K562 (cell line): ENCODE data around the gene RNH1. TPM values are rescaled to one million over a fixed set of nuclear protein-coding genes. Genes with fewer than 3 reads are reported as not detected.

ENCODE experiments used
- ATAC-seq: fragments of 200-7000 bp; cut with Tn5 transposase; 3 replicates; pipeline ENCODE4 v1.9.1; 2020; ENCODE audit warnings: moderate library complexity
- BruUV-seq: library from RNA; stranded (reverse); fragments of 400-500 nt; replicated peaks from 2 replicates; lab custom pipeline; 2021; lab: Mats Ljungman, UMichigan
- CTCF ChIA-PET: fragments of 300-600 bp; formaldehyde crosslinking; extraction: SDS; loops from one replicate; lab custom pipeline; 2021; ENCODE audit warnings: low intra/inter-chr PET ratio; lab: Yijun Ruan, JAX
- POLR2A ChIA-PET: fragments of 300-600, 350-650 bp; sonication (Branson Sonifier 250); formaldehyde crosslinking; extraction: SDS; loops from one replicate; lab custom pipeline; 2021; ENCODE audit warnings: antibody characterized with exemption, inconsistent platforms; lab: Yijun Ruan, JAX
- DNase-seq, 4 experiments: peaks; one replicate each; pipeline versions ENCODE4 v3.0.0 to v3.0.0-alpha.2; 2011 to 2018; ENCODE audit warnings: low spot score in 3 of 4, mixed read lengths in 3 of 4; ENCODE audit errors: extremely low read depth in 1 of 4
- FAIRE-seq: peaks from 2 replicates; lab custom pipeline; 2011; peaks lifted over from hg19 to GRCh38; lab: Jason Lieb, UNC
- H2AFZ ChIP-seq: 2 replicates; pipeline ENCODE4 v1.6.0; 2011; ENCODE audit warnings: low read depth, low read length, control low read depth, inconsistent platforms
- H3K27ac ChIP-seq: fragments of 200-600 bp; 3 replicates; pipeline ENCODE4 v1.8.0; 2011; ENCODE audit warnings: low read depth, mild to moderate bottlenecking, control low read depth, inconsistent platforms, low read length, moderate library complexity, mixed read lengths; ENCODE audit errors: extremely low read depth
- H3K27me3 ChIP-seq, 2 experiments: fragments of 300-600 bp in 1 of 2; 2 replicates in 1 of 2; 3 replicates in 1 of 2; pipeline versions ENCODE4 v1.6.0 to v1.8.0; 2011; ENCODE audit warnings: inconsistent platforms in 2 of 2, low read length in 2 of 2, mild to moderate bottlenecking in 1 of 2, mixed read lengths in 1 of 2, moderate library complexity in 1 of 2; ENCODE audit not compliant: control insufficient read depth in 2 of 2, insufficient read depth in 2 of 2
- H3K36me3 ChIP-seq: fragments of 300-600 bp; 3 replicates; pipeline ENCODE4 v1.8.0; 2011; ENCODE audit warnings: mild to moderate bottlenecking, low read length, inconsistent platforms; ENCODE audit not compliant: control insufficient read depth, insufficient read depth
- H3K4me1 ChIP-seq, 2 experiments: fragments of 200-600 bp in 1 of 2; replicated peaks in 1 of 2; 2 replicates in 1 of 2; 3 replicates in 1 of 2; pipeline versions ENCODE4 v1.5.1 to v1.8.0; 2011; ENCODE audit warnings: inconsistent platforms in 2 of 2, low read length in 2 of 2, mild to moderate bottlenecking in 1 of 2, mixed read lengths in 1 of 2, moderate library complexity in 1 of 2; ENCODE audit not compliant: control insufficient read depth in 2 of 2, insufficient read depth in 2 of 2
- H3K4me2 ChIP-seq: 2 replicates; pipeline ENCODE4 v1.6.1; 2011; ENCODE audit warnings: low read length, control low read depth, inconsistent platforms, mixed read lengths; ENCODE audit not compliant: insufficient read depth
- H3K4me3 ChIP-seq: fragments of 200-600 bp; sonication (generic), shearing (Covaris generic); 2 replicates; pipeline ENCODE4 v1.5.1; 2016; ENCODE audit warnings: control low read depth, inconsistent platforms
- H3K79me2 ChIP-seq: fragments of 200-600 bp; 3 replicates; pipeline ENCODE4 v1.8.0; 2011; ENCODE audit warnings: low read length, inconsistent platforms; ENCODE audit not compliant: control insufficient read depth, insufficient read depth
- H3K9ac ChIP-seq, 2 experiments: 2 replicates each; pipeline versions ENCODE4 v1.6.0 to v1.6.1; 2011; ENCODE audit warnings: low read depth in 2 of 2, low read length in 2 of 2, control low read depth in 1 of 2, inconsistent platforms in 1 of 2, mild to moderate bottlenecking in 1 of 2, mixed read lengths in 1 of 2; ENCODE audit not compliant: insufficient read depth in 1 of 2
- H3K9me1 ChIP-seq: one replicate; pipeline ENCODE4 v1.6.0; 2011; ENCODE audit warnings: inconsistent platforms, mild to moderate bottlenecking, low read length, moderate library complexity; ENCODE audit not compliant: control insufficient read depth, insufficient read depth
- H3K9me3 ChIP-seq: replicated peaks from 2 replicates; pipeline ENCODE4 v1.5.1; 2011; ENCODE audit warnings: low read depth, low read length, inconsistent platforms; ENCODE audit not compliant: control insufficient read depth, insufficient read depth
- H4K20me1 ChIP-seq: replicated peaks from 2 replicates; pipeline ENCODE4 v1.6.1; 2011; ENCODE audit warnings: low read length, inconsistent platforms, mixed read lengths; ENCODE audit not compliant: control insufficient read depth, insufficient read depth
- HMGN3 ChIP-seq: IDR thresholded peaks from 2 replicates; pipeline ENCODE4 v1.6.1; 2011; ENCODE audit warnings: borderline replicate concordance, low read depth, mild to moderate bottlenecking, mixed read lengths, low read length; ENCODE audit not compliant: insufficient read length; ENCODE audit errors: extremely low read depth
- NR2F6 ChIP-seq: fragments of 450-650 bp; formaldehyde crosslinking; IDR thresholded peaks from 2 replicates; pipeline ENCODE4 v1.4.0; 2020; ENCODE audit warnings: mild to moderate bottlenecking
- WGBS: fragments of 100-300 bp; shearing (Covaris generic); methylation state at CpG from one replicate; pipeline ENCODE4 v1.1.6; 2016; ENCODE audit warnings: low coverage, mixed read lengths; ENCODE audit not compliant: insufficient coverage; ENCODE audit errors: missing lambda C conversion rate; 5-methylcytosine and 5-hydroxymethylcytosine counted together
- in situ Hi-C: fragments of 300-500 bp; cut with MboI; formaldehyde crosslinking; loops from 4 replicates; pipeline ENCODE4 v1.15.0; 2018; ENCODE audit warnings: inconsistent platforms, mixed read lengths
- intact Hi-C: fragments of 100-400 bp; cut with micrococcal nuclease; formaldehyde crosslinking; loops from 2 replicates; pipeline ENCODE4 v1.14.2; 2022
- polyA plus RNA-seq, 8 experiments: library from polyadenylated mRNA; depleted of rRNA in 4 of 8; stranded (reverse) in 5 of 8; unstranded in 3 of 8; fragments of >200 nt; fragmentation: Nextera tagmentation in 2 of 8; fragmentation: Illumina TruSeq in 1 of 8; extraction: Ambion mirVana in 2 of 8; extraction: Trizol in 1 of 8; gene quantifications; 2 replicates each; pipeline versions ENCODE4 v1.2.1 to v1.2.3, GENCODE V29; 2011 to 2014; ENCODE audit warnings: inconsistent platforms in 1 of 8, missing spikeins in 1 of 8
- total RNA-seq, 7 experiments: library from RNA; depleted of rRNA in 6 of 7; stranded (reverse); fragments of >200 nt in 6 of 7; fragmentation: Illumina TruSeq in 2 of 7; extraction: Trizol in 2 of 7; gene quantifications; 2 replicates each; pipeline versions ENCODE4 v1.2.1 to v1.2.3, GENCODE V29; 2011 to 2021; ENCODE audit warnings: low replicate concordance in 1 of 7
- TF ChIP-seq, protein P1 (sequence below): fragments of 150-350 bp; IDR thresholded peaks from 2 replicates; pipeline ENCODE4 v1.6.1; 2014; ENCODE audit warnings: low read depth, mild to moderate bottlenecking, low read length, borderline replicate concordance

The RNH1 gene
- total and polyA plus RNA-seq, 9 of the 15 experiments (the other 6 are each of a cell fraction or from before 2014, with no cell fraction given): 2.5 to 160 (median 44.3) TPM

- peaks cover 4% of the 10 kb centered on the region for H3K9me3 ChIP-seq
- no peak for DNase-seq
- peaks cover 11 to 79% of the 10 kb centered on the region in 2 experiments for H3K4me1 ChIP-seq
- FAIRE-seq: no peak
- H3K9me1 ChIP-seq: peaks cover 3% of the 10 kb centered on the region
- H3K9ac ChIP-seq: peak overlapping the region in 1 of 2 experiments; percentile 86; a peak in 2 of 4 replicates
- no peaks in the 10 kb centered on the region for H3K27me3 ChIP-seq
- in situ Hi-C loops (loop anchor here (5.0 kb wide), 1 partner anchor 49 kb away; the partner anchor contains the start of gene PTDSS2), intact Hi-C loops (no loop called here)
- no peak overlapping the region for H3K4me3 ChIP-seq
- ChIA-PET CTCF (no interaction called here), POLR2A (interaction anchor here (0.6 to 2.9 kb wide), 3 partner anchors 9 to 41 kb away, joined by 3 to 11 read pairs (median 3); no protein-coding TSS in a partner anchor)
- no peaks in the 10 kb centered on the region for H4K20me1 ChIP-seq
- ATAC-seq: no peak
- no peak for TF ChIP-seq NR2F6 (CRISPR knock-in tag)
- TF ChIP-seq, protein P1, sequence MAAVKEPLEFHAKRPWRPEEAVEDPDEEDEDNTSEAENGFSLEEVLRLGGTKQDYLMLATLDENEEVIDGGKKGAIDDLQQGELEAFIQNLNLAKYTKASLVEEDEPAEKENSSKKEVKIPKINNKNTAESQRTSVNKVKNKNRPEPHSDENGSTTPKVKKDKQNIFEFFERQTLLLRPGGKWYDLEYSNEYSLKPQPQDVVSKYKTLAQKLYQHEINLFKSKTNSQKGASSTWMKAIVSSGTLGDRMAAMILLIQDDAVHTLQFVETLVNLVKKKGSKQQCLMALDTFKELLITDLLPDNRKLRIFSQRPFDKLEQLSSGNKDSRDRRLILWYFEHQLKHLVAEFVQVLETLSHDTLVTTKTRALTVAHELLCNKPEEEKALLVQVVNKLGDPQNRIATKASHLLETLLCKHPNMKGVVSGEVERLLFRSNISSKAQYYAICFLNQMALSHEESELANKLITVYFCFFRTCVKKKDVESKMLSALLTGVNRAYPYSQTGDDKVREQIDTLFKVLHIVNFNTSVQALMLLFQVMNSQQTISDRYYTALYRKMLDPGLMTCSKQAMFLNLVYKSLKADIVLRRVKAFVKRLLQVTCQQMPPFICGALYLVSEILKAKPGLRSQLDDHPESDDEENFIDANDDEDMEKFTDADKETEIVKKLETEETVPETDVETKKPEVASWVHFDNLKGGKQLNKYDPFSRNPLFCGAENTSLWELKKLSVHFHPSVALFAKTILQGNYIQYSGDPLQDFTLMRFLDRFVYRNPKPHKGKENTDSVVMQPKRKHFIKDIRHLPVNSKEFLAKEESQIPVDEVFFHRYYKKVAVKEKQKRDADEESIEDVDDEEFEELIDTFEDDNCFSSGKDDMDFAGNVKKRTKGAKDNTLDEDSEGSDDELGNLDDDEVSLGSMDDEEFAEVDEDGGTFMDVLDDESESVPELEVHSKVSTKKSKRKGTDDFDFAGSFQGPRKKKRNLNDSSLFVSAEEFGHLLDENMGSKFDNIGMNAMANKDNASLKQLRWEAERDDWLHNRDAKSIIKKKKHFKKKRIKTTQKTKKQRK: no peak
- TF ChIP-seq HMGN3: peak; percentile 30
- no peak overlapping the region for H2AFZ ChIP-seq
- 87% methylated on average over 15 of the region's 19 CpGs for WGBS
- no peak overlapping the region for H3K27ac ChIP-seq
- H3K36me3 ChIP-seq: peaks cover 61% of the 10 kb centered on the region
- BruUV-seq: no TSS peak
- no peak overlapping the region for H3K4me2 ChIP-seq
- H3K79me2 ChIP-seq: peaks cover 61% of the 10 kb centered on the region
These were observed 5.3 kb downstream of the RNH1 start for GRCh38 chr11:501683-502287.
